OCI-LY3 (cell line): ENCODE results near the gene XDH.

ENCODE experiments used
- EZH2phosphoT487 ChIP-seq: fragments of 200-600 bp; shearing (Covaris generic); IDR thresholded peaks from 2 replicates; pipeline ENCODE4 v1.6.1; 2018; ENCODE audit warnings: antibody characterized with exemption, mixed run types, low read depth
- TF ChIP-seq, protein P1 (sequence below): fragments of 200-600, 300-600 bp; sonication (generic); IDR thresholded peaks from 2 replicates; pipeline ENCODE4 v1.5.1; 2014; ENCODE audit warnings: antibody characterized with exemption, low read length, low read depth

DNA sequence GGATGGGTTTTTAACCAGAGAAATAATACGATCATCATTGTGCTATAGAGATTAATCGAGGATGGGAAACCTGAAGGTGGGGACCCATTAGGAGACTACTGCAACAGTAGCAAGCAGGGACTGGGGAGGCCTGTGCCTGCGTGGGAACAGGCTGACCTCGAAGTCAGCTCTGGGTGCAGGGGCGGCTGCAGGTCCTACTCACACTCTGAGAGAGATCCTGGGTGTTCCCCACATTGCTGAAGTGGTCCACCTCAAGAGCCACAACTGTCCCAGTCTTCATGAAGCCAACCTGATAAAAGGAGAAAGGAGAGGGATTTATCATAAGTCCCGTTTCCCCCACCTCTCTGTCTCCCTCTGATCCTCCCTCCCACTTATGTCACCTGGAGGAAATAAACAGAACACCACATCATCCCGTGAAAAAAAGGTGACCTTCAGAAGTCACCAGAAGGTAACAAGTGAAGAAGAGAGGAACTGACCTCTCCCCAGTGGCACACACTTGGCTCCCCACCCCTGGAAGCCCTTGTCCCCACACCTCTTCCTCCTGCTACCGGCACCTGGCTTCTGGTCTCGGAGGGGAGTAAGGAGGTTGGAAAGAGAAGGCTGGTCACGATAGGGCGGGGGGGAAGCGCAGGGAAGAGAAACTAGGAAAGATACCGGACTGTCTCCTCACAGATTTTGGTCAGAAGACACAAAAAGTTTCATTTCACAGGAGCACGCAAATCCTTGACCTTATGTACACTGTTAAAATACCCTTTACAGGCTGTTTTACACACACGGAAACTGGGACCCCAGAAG is 50.4 kb downstream of the XDH start:
- TF ChIP-seq, protein P1, sequence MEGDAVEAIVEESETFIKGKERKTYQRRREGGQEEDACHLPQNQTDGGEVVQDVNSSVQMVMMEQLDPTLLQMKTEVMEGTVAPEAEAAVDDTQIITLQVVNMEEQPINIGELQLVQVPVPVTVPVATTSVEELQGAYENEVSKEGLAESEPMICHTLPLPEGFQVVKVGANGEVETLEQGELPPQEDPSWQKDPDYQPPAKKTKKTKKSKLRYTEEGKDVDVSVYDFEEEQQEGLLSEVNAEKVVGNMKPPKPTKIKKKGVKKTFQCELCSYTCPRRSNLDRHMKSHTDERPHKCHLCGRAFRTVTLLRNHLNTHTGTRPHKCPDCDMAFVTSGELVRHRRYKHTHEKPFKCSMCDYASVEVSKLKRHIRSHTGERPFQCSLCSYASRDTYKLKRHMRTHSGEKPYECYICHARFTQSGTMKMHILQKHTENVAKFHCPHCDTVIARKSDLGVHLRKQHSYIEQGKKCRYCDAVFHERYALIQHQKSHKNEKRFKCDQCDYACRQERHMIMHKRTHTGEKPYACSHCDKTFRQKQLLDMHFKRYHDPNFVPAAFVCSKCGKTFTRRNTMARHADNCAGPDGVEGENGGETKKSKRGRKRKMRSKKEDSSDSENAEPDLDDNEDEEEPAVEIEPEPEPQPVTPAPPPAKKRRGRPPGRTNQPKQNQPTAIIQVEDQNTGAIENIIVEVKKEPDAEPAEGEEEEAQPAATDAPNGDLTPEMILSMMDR: no peak
- TF ChIP-seq EZH2phosphoT487: no peak
